HG03439 (cell line): ENCODE data around the gene NIP7.

Experiments
- ATAC-seq: cut with Tn5 transposase; IDR thresholded peaks from one replicate; pipeline ENCODE4 v1.9.1; 2021; ENCODE audit warnings: mild to moderate bottlenecking, moderate library complexity; ENCODE audit not compliant: unreplicated experiment

Gene NIP7

GRCh38 chr16:69318177-69318910, 21.2 kb upstream of the NIP7 start:
- no peak for ATAC-seq

GRCh38 chr16:69318911-69319289, 20.7 kb upstream of the NIP7 start:
- no peak for ATAC-seq

- ATAC-seq: no peak
Observed at GRCh38 chr16:69319381-69319780, 20.2 kb upstream of the NIP7 start.

- ATAC-seq: no peak
Observed at GRCh38 chr16:69319826-69320739, 19.5 kb upstream of the NIP7 start.

DNA sequence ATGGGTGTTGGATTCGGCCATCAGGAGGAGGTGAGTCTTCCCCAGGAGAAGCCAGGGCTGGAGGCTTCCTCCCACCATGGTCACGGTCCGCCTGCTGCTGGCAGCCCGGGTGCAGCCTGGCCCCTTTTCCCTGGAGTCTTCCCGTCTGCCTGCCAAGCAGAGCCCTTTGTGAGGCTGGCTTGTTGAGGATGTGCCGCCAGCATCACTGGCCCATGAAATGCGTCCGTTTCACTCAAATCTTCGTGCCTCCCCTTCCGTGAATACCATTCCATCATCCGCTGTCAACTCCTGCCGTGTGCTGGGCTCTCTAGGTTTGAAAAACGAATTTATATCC, 18.9 kb upstream of the NIP7 start:
- no peak for ATAC-seq

- no peak for ATAC-seq
Observed at GRCh38 chr16:69321080-69321479, 18.5 kb upstream of the NIP7 start.

DNA sequence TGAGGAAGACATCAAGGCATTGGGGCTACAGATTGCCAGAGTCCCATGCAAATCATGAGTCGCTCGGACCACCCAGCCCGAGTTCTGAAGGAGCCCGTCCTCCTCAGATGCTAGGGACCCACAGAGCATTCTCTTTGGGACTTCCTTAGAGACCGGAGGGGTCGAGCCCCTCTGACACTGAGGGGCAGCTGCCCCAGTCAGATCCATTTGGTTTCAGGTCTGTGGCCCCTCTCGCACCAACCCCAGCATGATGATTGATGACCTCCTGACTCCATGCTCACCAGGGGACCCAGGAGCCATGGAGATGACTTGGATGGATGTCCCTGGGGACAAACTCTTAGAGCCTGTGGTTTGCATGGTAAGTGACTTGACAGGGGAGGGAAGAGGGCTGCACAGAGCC, 17.2 kb upstream of the NIP7 start:
- no peak for ATAC-seq

DNA sequence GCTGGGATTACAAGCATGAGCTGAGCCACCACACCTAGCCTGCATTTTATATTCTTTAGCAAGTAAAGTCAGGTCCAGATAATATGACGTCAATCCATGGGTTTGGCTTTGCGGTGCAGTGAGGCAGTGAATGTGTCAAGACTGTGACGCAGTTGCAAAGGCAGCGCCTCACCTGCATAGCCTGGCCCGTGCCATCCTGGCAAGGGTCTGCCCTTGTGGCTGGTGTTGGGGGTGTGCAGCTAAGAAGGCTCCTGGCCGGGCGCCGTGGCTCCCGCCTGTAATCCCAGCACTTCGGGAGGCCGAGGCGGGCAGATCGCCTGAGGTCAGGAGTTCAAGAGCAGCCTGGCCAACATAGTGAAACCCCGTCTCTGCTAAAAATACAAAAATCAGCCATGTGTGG, 16.2 kb upstream of the NIP7 start:
- no peak for ATAC-seq

GRCh38 chr16:69324013-69324531, 15.5 kb upstream of the NIP7 start:
- ATAC-seq: no peak

GRCh38 chr16:69324585-69325253, 14.9 kb upstream of the NIP7 start:
- ATAC-seq: no peak

DNA sequence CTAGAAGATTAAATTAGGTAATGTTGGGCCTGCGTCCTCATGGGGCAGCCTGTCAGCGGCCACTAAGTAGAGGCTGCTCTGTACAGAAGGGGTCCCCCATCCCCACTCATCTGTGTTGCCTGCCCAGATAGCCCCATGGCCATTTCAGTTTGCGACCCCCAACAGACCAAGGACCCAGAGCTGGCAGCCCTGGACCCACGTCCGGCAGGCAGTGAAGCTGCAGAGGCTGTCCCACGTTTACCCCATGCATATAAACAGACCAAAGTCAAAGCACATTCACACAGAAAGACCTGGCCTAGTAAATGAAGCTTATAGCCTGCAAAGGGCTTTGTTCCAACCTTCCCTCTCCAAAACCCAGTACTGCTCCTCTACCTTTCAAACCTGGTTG, 13.8 kb upstream of the NIP7 start:
- no peak for ATAC-seq

- no peak for ATAC-seq
Observed at GRCh38 chr16:69326172-69326873, 13.2 kb upstream of the NIP7 start.

- ATAC-seq: no peak
Observed at GRCh38 chr16:69327585-69328310, 11.8 kb upstream of the NIP7 start.

- ATAC-seq: no peak
Observed at GRCh38 chr16:69328854-69329316, 10.7 kb upstream of the NIP7 start.

DNA sequence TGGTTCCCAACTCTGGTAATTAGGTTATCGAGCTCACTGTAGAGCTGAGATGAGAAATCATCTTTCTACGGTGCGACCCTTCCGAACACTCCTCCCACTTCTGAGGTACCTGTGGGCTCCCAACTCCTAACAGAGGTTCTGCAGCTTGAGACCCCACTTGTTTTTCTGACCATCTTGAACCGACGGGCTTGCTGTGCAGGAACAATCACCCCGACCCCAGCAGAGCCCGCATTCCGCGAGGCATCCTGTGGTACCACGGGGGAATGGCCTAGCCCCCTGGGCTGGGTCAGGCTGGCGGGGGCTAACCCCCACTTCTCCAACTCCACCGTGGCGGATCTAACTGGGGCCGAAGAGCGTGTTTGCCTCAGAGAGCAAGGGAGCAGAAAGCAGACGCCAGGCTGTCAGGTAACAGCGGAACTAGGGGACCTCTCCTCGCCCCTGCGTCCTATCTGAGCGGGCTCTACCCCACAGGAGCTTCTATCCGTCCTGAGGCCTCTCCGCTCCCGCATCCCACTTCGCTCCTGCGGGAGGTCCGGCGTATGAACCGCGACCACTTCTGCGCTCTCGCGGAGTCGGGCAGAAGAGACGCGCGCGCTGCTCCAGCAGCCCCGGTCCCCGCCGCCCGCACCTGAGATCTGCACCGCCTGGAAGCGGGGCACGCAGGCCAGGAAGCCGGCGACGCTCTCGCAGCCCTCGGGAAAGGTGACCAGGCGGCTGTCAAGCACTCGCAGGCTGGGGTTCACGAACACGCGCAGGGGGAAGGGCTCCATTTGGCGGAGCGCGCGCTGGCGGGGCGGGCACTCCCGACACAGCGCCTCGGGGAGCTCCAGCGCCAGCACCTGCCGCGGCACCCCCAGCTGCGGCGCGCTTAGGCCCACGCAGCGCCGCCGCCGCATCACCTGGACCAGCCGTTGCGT, 9.9 kb upstream of the NIP7 start:
- ATAC-seq: peak; percentile 2

GRCh38 chr16:69330286-69331109, 9.1 kb upstream of the NIP7 start, which contains the start of gene PDF:
Gene PDF (minus strand): TSS chr16:69330588. CDS start chr16:69330570, 18 bp downstream.
- peak; percentile 87 for ATAC-seq

GRCh38 chr16:69334696-69335095, 4.9 kb upstream of the NIP7 start:
- ATAC-seq: no peak
